ENCODE measurements around the gene PDE4D.

DNA sequence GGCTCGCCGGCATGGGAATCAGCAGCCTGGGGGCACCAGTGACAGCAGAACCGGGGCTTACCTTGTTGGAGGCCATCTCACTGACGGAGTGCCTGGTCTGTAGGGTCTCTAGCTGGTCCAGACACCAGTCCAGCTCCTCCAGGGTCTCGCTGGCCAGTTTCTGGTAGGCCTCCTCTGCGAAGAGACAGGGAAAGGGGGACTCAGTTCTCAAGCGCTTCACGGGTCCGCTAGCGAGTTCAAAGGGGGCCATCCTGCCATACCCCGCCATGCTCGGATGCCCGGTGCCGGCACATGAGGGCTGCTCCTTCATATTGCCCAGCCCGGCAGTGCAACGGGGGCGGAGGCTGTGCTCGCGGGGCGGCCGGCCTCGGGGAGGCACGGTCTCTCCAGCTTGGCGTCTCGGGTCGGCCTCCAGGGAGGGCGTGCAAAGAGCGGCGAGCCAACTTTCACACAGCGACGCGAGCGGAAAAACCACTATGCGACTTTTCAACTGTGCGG lies 854.7 kb downstream of the PDE4D start:
- TF ChIP-seq, protein P1, sequence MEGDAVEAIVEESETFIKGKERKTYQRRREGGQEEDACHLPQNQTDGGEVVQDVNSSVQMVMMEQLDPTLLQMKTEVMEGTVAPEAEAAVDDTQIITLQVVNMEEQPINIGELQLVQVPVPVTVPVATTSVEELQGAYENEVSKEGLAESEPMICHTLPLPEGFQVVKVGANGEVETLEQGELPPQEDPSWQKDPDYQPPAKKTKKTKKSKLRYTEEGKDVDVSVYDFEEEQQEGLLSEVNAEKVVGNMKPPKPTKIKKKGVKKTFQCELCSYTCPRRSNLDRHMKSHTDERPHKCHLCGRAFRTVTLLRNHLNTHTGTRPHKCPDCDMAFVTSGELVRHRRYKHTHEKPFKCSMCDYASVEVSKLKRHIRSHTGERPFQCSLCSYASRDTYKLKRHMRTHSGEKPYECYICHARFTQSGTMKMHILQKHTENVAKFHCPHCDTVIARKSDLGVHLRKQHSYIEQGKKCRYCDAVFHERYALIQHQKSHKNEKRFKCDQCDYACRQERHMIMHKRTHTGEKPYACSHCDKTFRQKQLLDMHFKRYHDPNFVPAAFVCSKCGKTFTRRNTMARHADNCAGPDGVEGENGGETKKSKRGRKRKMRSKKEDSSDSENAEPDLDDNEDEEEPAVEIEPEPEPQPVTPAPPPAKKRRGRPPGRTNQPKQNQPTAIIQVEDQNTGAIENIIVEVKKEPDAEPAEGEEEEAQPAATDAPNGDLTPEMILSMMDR (IDR thresholded peaks at IDR 0.05): no peak
- TF ChIP-seq EZH2 (IDR thresholded peaks at IDR 0.05) (no peak), EZH2phosphoT487 (IDR thresholded peaks at IDR 0.05) (no peak)

Data from neural progenitor cell (in vitro differentiated cells).